Measurements from ENCODE around the gene GDI1.

Gene GDI1

GRCh38 chrX:154444755-154445246 is 7.8 kb downstream of the GDI1 start:
- no peak for TF ChIP-seq CTCF (IDR thresholded peaks at IDR 0.05; ENCODE audit: insufficient read depth, low read length, poor library complexity, severe bottlenecking)
- Histone ChIP-seq H3K4me3 (replicated peaks; ENCODE audit: low read depth, low read length) (peak overlapping the region; percentile 75), H3K27me3 (replicated peaks; ENCODE audit: control insufficient read depth, insufficient read depth, low read length) (no peaks in the 10 kb centered on the region), H3K36me3 (ENCODE audit: control insufficient read depth, insufficient read depth, low read length) (peaks cover 8% of the 10 kb centered on the region)
- no peak for DNase-seq (ENCODE audit: extremely low read depth, insufficient read length)

- no peak for DNase-seq (ENCODE audit: extremely low read depth, insufficient read length)
- no peaks in the 10 kb centered on the region for H3K27me3 ChIP-seq (replicated peaks; ENCODE audit: control insufficient read depth, insufficient read depth, low read length)
- no peak overlapping the region for H3K4me3 ChIP-seq (replicated peaks; ENCODE audit: low read depth, low read length)
- TF ChIP-seq CTCF (IDR thresholded peaks at IDR 0.05; ENCODE audit: insufficient read depth, low read length, poor library complexity, severe bottlenecking): no peak
- H3K36me3 ChIP-seq (ENCODE audit: control insufficient read depth, insufficient read depth, low read length): peaks cover 10% of the 10 kb centered on the region
Measured at GRCh38 chrX:154445776-154446175, 8.8 kb downstream of the GDI1 start.

- no peak for TF ChIP-seq CTCF (IDR thresholded peaks at IDR 0.05; ENCODE audit: insufficient read depth, low read length, poor library complexity, severe bottlenecking)
- Histone ChIP-seq H3K36me3 (ENCODE audit: control insufficient read depth, insufficient read depth, low read length) (peaks cover 10% of the 10 kb centered on the region), H3K27me3 (replicated peaks; ENCODE audit: control insufficient read depth, insufficient read depth, low read length) (no peaks in the 10 kb centered on the region), H3K4me3 (replicated peaks; ENCODE audit: low read depth, low read length) (no peak overlapping the region)
- DNase-seq (ENCODE audit: extremely low read depth, insufficient read length): no peak
Measured at GRCh38 chrX:154446430-154446829, 9.5 kb downstream of the GDI1 start.

GRCh38 chrX:154448484-154448883 is 11.5 kb downstream of the GDI1 start:
- no peak for DNase-seq (ENCODE audit: extremely low read depth, insufficient read length)
- Histone ChIP-seq H3K27me3 (replicated peaks; ENCODE audit: control insufficient read depth, insufficient read depth, low read length) (no peaks in the 10 kb centered on the region), H3K36me3 (ENCODE audit: control insufficient read depth, insufficient read depth, low read length) (peaks cover 10% of the 10 kb centered on the region), H3K4me3 (replicated peaks; ENCODE audit: low read depth, low read length) (no peak overlapping the region)
- no peak for TF ChIP-seq CTCF (IDR thresholded peaks at IDR 0.05; ENCODE audit: insufficient read depth, low read length, poor library complexity, severe bottlenecking)

- no peak for TF ChIP-seq CTCF (IDR thresholded peaks at IDR 0.05; ENCODE audit: insufficient read depth, low read length, poor library complexity, severe bottlenecking)
- Histone ChIP-seq H3K27me3 (replicated peaks; ENCODE audit: control insufficient read depth, insufficient read depth, low read length) (no peaks in the 10 kb centered on the region), H3K4me3 (replicated peaks; ENCODE audit: low read depth, low read length) (no peak overlapping the region), H3K36me3 (ENCODE audit: control insufficient read depth, insufficient read depth, low read length) (peaks cover 10% of the 10 kb centered on the region)
- no peak for DNase-seq (ENCODE audit: extremely low read depth, insufficient read length)
Measured at GRCh38 chrX:154449618-154450017, 12.7 kb downstream of the GDI1 start.

- Histone ChIP-seq H3K4me3 (replicated peaks; ENCODE audit: low read depth, low read length) (no peak overlapping the region), H3K27me3 (replicated peaks; ENCODE audit: control insufficient read depth, insufficient read depth, low read length) (no peaks in the 10 kb centered on the region), H3K36me3 (ENCODE audit: control insufficient read depth, insufficient read depth, low read length) (peaks cover 10% of the 10 kb centered on the region)
- TF ChIP-seq CTCF (IDR thresholded peaks at IDR 0.05; ENCODE audit: insufficient read depth, low read length, poor library complexity, severe bottlenecking): no peak
- no peak for DNase-seq (ENCODE audit: extremely low read depth, insufficient read length)
Measured at GRCh38 chrX:154450312-154450711, 13.4 kb downstream of the GDI1 start.
